Small intestine (tissue), 7 donors: ENCODE measurements around the gene SLC12A1. TPM values are rescaled to one million over a fixed set of nuclear protein-coding genes. Genes with fewer than 3 reads are reported as not detected.

Experiments used
- DNase-seq, 2 donors: peaks; one replicate each; pipeline versions ENCODE4 v3.0.0 to v3.0.0-alpha.2; 2013
- FAIRE-seq: peaks from 2 replicates; lab custom pipeline; 2012; peaks lifted over from hg19 to GRCh38; lab: Jason Lieb, UNC
- H3K27ac ChIP-seq, 3 donors: one replicate each; pipeline ENCODE4 v1.5.1; 2013; ENCODE audit warnings: low read length in 2 of 3, mild to moderate bottlenecking in 2 of 3, control low read depth in 1 of 3, inconsistent platforms in 1 of 3, low read depth in 1 of 3, moderate library complexity in 1 of 3
- H3K27me3 ChIP-seq, 3 donors: one replicate each; pipeline ENCODE4 v1.6.1; 2013; ENCODE audit warnings: low read length in 3 of 3, inconsistent platforms in 1 of 3; ENCODE audit not compliant: control insufficient read depth in 3 of 3, insufficient read depth in 3 of 3
- H3K36me3 ChIP-seq, 3 donors: one replicate each; pipeline ENCODE4 v1.6.1; 2013; ENCODE audit warnings: low read length in 3 of 3, inconsistent platforms in 1 of 3, low read depth in 1 of 3, mild to moderate bottlenecking in 1 of 3, moderate library complexity in 1 of 3; ENCODE audit not compliant: control insufficient read depth in 3 of 3, insufficient read depth in 2 of 3
- H3K4me1 ChIP-seq, 3 donors: one replicate each; pipeline ENCODE4 v1.6.1; 2013; ENCODE audit warnings: low read length in 2 of 3, inconsistent platforms in 1 of 3, low read depth in 1 of 3, mild to moderate bottlenecking in 1 of 3, moderate library complexity in 1 of 3; ENCODE audit not compliant: control insufficient read depth in 3 of 3, insufficient read depth in 2 of 3
- H3K4me3 ChIP-seq, 3 donors: one replicate each; pipeline ENCODE4 v1.5.1; 2013; ENCODE audit warnings: low read length in 3 of 3, control low read depth in 1 of 3, inconsistent platforms in 1 of 3, low read depth in 1 of 3, mild to moderate bottlenecking in 1 of 3, moderate library complexity in 1 of 3
- H3K9me3 ChIP-seq, 2 donors: one replicate each; pipeline ENCODE4 v1.6.1; 2013; ENCODE audit warnings: low read depth in 1 of 2, low read length in 1 of 2; ENCODE audit not compliant: control insufficient read depth in 2 of 2, insufficient read depth in 1 of 2
- WGBS, 3 donors: extraction: QIAGEN DNeasy Blood & Tissue Kit; methylation state at CpG; one replicate each; pipeline ENCODE4 v1.1.7; 2013; 5-methylcytosine and 5-hydroxymethylcytosine counted together
- polyA plus RNA-seq, 4 donors: library from polyadenylated mRNA; stranded (reverse) in 3 of 4; unstranded in 1 of 4; fragments of 200-250 nt in 3 of 4; fragments of 120-200 nt in 1 of 4; gene quantifications; one replicate each; pipeline versions ENCODE4 v1.2.1 to v1.2.3, GENCODE V29; 2013
- donor health status: healthy with polysubstance abuse.
- donor health status: control.
- donor health status: control.
- donor health status: Bipolar disorder and iron deficiency.
- donor health status: healthy.

The SLC12A1 gene
- polyA plus RNA-seq, 4 donors: 0.04 to 0.06 TPM; not detected in 2

GRCh38 chr15:48300038-48300437, 93.9 kb downstream of the SLC12A1 start:
- WGBS, 3 donors: 83 to 88% (median 86%) methylated on average over 5 of the region's 5 CpGs
- Histone ChIP-seq H3K27me3 (no peaks in the 10 kb centered on the region), H3K4me1 (no peaks in the 10 kb centered on the region), H3K4me3 (no peak overlapping the region), H3K9me3 (no peaks in the 10 kb centered on the region), H3K36me3 (no peaks in the 10 kb centered on the region), H3K27ac (no peak overlapping the region)
- FAIRE-seq (no peak), DNase-seq (no peak)

GRCh38 chr15:48304398-48304797, 98.3 kb downstream of the SLC12A1 start:
- no peak overlapping the region for H3K27ac ChIP-seq
- WGBS, 3 donors: 64 to 83% (median 75%) methylated on average over 2 of the region's 2 CpGs
- H3K4me1 ChIP-seq: no peaks in the 10 kb centered on the region
- DNase-seq: no peak
- no peak overlapping the region for H3K4me3 ChIP-seq
- no peaks in the 10 kb centered on the region for H3K9me3 ChIP-seq
- FAIRE-seq: no peak
- no peaks in the 10 kb centered on the region for H3K27me3 ChIP-seq
- H3K36me3 ChIP-seq: no peaks in the 10 kb centered on the region

- Histone ChIP-seq H3K9me3 (no peaks in the 10 kb centered on the region), H3K27me3 (no peaks in the 10 kb centered on the region), H3K36me3 (no peaks in the 10 kb centered on the region), H3K4me3 (no peak overlapping the region), H3K4me1 (no peaks in the 10 kb centered on the region), H3K27ac (no peak overlapping the region)
- DNase-seq (no peak), FAIRE-seq (no peak)
- WGBS, 3 donors: 89 to 93% (median 91%) methylated on average over 1 of the region's 1 CpG
Measured at GRCh38 chr15:48306639-48307038, 100.5 kb downstream of the SLC12A1 start.

GRCh38 chr15:48307586-48307985, 101.5 kb downstream of the SLC12A1 start:
- FAIRE-seq (no peak), DNase-seq (no peak)
- Histone ChIP-seq H3K9me3 (no peaks in the 10 kb centered on the region), H3K27me3 (no peaks in the 10 kb centered on the region), H3K27ac (no peak overlapping the region), H3K4me1 (no peaks in the 10 kb centered on the region), H3K4me3 (no peak overlapping the region), H3K36me3 (no peaks in the 10 kb centered on the region)
- WGBS, 3 donors: 89 to 93% (median 92%) methylated on average over 8 of the region's 8 CpGs

GRCh38 chr15:48309740-48310139, 103.6 kb downstream of the SLC12A1 start:
- WGBS, 3 donors: 80 to 84% (median 81%) methylated on average over 2 of the region's 2 CpGs
- FAIRE-seq: no peak

GRCh38 chr15:48313216-48313615, 107.1 kb downstream of the SLC12A1 start:
- Histone ChIP-seq H3K36me3 (no peaks in the 10 kb centered on the region), H3K27me3 (no peaks in the 10 kb centered on the region), H3K4me3 (no peak overlapping the region), H3K27ac (no peak overlapping the region), H3K4me1 (no peaks in the 10 kb centered on the region), H3K9me3 (no peaks in the 10 kb centered on the region)
- WGBS, 3 donors: 88 to 95% (median 92%) methylated on average over 2 of the region's 2 CpGs
- FAIRE-seq (no peak), DNase-seq (no peak)

More at GRCh38 chr15:48309740-48310139, 103.6 kb downstream of the SLC12A1 start:
- H3K27ac ChIP-seq: no peak overlapping the region
- H3K36me3 ChIP-seq: no peaks in the 10 kb centered on the region
- H3K4me1 ChIP-seq: no peaks in the 10 kb centered on the region
- no peak overlapping the region for H3K4me3 ChIP-seq
- no peaks in the 10 kb centered on the region for H3K9me3 ChIP-seq
- no peak for DNase-seq
- no peaks in the 10 kb centered on the region for H3K27me3 ChIP-seq

- H3K36me3 ChIP-seq: no peaks in the 10 kb centered on the region
- no peaks in the 10 kb centered on the region for H3K9me3 ChIP-seq
- 87 to 91% (median 89%) methylated on average over 10 of the region's 10 CpGs for WGBS, 3 donors
- H3K4me3 ChIP-seq: no peak overlapping the region
- H3K27ac ChIP-seq: no peak overlapping the region
- FAIRE-seq (no peak), DNase-seq (no peak)
- no peaks in the 10 kb centered on the region for H3K4me1 ChIP-seq
- no peaks in the 10 kb centered on the region for H3K27me3 ChIP-seq
Measured at GRCh38 chr15:48315041-48315440, 108.9 kb downstream of the SLC12A1 start.

- FAIRE-seq: no peak
- 90 to 98% (median 93%) methylated on average over 2 of the region's 2 CpGs for WGBS, 3 donors
Measured at GRCh38 chr15:48317221-48317620, 111.1 kb downstream of the SLC12A1 start.

GRCh38 chr15:48318131-48318530, 112.0 kb downstream of the SLC12A1 start:
- FAIRE-seq (no peak), DNase-seq (no peak)
- Histone ChIP-seq H3K27me3 (no peaks in the 10 kb centered on the region), H3K9me3 (no peaks in the 10 kb centered on the region), H3K36me3 (no peaks in the 10 kb centered on the region), H3K27ac (no peak overlapping the region), H3K4me1 (peaks cover 0 to 4% (median 0%) of the 10 kb centered on the region in 3 donors), H3K4me3 (no peak overlapping the region)
- 72 to 90% (median 77%) methylated on average over 6 of the region's 6 CpGs for WGBS, 3 donors

More at GRCh38 chr15:48317221-48317620, 111.1 kb downstream of the SLC12A1 start:
- Histone ChIP-seq H3K27ac (no peak overlapping the region), H3K4me3 (no peak overlapping the region), H3K36me3 (no peaks in the 10 kb centered on the region), H3K27me3 (no peaks in the 10 kb centered on the region), H3K4me1 (peaks cover 0 to under 1% (median 0%) of the 10 kb centered on the region in 3 donors), H3K9me3 (no peaks in the 10 kb centered on the region)
- no peak for DNase-seq
